ENCODE measurements around the gene ZNF318.

The ZNF318 gene

DNA sequence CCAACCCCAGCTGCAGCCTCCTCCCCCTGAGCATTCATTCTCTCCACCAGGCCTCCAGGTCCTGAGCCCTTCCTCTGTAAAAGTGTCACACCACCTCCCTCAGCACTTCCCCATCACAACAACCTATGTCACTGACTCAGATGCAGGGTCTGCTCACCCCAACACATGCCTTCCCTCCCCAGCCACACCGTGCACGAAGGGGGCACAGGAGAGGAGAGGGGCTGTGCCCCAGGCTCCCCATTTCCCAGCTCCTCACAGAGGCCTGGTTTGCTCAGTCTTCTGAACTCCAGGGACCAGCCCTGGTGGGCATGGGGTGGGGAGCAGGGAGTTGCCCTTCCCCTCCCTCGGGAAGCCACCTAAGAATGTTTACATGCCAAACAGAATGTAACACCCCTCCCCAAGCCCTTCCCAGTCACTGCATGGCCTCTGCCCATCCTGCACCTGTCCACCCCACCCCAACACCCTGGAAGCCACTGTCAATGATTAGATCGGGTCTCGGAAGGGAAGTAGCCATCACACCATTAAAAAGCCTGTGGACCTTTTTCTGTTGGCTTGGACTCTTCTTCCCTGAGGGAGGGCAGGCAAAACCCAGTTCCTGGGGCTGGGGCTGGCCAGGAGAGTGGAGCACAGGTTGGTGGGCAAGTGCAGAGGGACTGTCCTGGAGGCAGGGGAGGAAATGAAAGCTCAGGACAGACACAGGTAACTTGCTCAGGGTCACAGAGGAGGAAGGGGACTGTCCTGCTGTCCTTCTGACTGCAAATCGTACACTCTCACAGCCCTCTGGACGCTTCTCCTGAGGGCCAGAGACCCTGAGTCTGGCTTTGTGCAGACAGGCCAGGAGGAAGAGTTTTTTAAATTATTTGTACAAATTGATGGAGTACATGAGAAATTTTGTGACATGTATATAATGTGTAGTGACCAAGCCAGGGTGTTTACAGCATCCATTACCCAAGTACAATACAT, 81.4 kb downstream of the ZNF318 start:
- no peak overlapping the region for H3K4me3 ChIP-seq (replicated peaks; ENCODE audit: low read depth, low read length)

DNA sequence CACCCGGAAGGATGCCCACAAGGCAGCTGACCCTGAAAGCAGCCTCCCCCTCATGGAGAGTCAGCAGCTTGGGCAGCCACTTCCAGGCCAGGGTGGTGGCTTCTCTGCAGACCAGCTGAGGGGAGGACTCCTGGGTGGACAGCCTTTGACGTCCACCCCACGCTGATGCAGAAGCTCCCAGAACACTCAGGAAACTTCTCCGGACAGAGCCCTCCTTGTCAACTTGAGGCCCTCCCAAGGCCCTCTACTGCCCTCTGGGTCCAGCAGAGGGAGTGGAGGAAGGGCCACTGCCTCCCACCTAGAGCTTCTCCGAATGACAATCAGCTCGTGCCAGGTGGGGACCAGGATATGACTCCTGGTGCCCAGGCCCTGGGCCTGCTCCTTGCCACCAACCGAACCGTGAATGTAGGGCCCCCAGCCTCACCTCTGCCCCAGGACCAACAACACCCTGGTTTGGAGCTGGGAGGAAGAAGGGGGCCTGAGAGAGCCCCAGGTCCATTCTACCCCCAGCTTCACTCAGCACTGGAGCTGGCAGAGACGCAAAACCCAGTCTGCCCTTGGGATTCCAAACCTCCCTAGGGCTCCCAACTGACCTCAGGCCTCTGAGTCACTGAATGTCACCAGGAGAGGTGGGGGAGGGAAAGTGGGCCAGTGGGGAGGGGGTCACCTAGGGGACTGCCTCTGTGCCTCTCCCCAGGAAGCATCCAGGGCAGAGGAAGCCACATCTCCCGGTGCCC, 82.3 kb downstream of the ZNF318 start:
- DNase-seq (ENCODE audit: low read depth) = no peak
- TF ChIP-seq, protein P1, sequence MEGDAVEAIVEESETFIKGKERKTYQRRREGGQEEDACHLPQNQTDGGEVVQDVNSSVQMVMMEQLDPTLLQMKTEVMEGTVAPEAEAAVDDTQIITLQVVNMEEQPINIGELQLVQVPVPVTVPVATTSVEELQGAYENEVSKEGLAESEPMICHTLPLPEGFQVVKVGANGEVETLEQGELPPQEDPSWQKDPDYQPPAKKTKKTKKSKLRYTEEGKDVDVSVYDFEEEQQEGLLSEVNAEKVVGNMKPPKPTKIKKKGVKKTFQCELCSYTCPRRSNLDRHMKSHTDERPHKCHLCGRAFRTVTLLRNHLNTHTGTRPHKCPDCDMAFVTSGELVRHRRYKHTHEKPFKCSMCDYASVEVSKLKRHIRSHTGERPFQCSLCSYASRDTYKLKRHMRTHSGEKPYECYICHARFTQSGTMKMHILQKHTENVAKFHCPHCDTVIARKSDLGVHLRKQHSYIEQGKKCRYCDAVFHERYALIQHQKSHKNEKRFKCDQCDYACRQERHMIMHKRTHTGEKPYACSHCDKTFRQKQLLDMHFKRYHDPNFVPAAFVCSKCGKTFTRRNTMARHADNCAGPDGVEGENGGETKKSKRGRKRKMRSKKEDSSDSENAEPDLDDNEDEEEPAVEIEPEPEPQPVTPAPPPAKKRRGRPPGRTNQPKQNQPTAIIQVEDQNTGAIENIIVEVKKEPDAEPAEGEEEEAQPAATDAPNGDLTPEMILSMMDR (IDR thresholded peaks at IDR 0.05; ENCODE audit: low read length, missing control alignments) = no peak
- H3K4me3 ChIP-seq (replicated peaks; ENCODE audit: low read depth, low read length) = no peak overlapping the region

More for the DNA sequence above, 81.4 kb downstream of the ZNF318 start:
- no peak for DNase-seq (ENCODE audit: low read depth)
- TF ChIP-seq, protein P1 (IDR thresholded peaks at IDR 0.05; ENCODE audit: low read length, missing control alignments) = no peak

DNA sequence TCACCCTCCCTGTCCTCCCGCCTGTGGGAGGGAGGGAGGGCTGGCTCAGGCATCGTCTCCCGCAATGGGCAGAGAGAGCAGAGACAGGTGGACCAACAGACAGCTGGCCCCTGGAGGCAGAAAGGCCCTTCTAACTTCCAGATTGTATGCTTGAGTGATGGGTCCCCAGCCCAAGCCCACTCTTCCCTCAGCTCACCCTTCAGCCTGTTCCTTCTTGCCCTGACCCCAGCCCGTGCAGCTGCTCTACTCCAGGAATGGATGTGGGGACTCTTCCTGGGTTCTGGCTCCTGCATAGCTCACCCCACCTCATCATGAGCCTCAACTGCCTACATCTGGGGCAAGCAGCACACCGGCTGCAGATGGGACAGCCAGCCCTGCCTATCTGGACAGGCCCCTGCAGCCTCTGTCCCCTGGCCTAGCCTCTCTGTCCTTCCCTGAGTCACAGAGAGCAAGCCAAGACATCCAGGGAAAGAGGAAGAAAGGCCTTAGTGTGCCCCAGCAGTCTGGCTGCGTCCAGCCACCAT, 82.9 kb downstream of the ZNF318 start:
- TF ChIP-seq, protein P1 (IDR thresholded peaks at IDR 0.05; ENCODE audit: low read length, missing control alignments) = no peak
- DNase-seq (ENCODE audit: low read depth) = no peak
- H3K4me3 ChIP-seq (replicated peaks; ENCODE audit: low read depth, low read length) = no peak overlapping the region
